ENCODE results near the gene NUP188.
"Not testable (repeated sequence)": the region's sequence is repeated elsewhere in the genome, so short reads cannot be mapped to it uniquely, and the experiment has no call there.

NUP188 gene

GRCh38 chr9:128940946-128941755 lies 6.3 kb upstream of the NUP188 start:
- no peak overlapping the region for H3K4me3 ChIP-seq (replicated peaks; ENCODE audit: insufficient read depth, low read length)
- H3K27me3 ChIP-seq (ENCODE audit: insufficient read depth, poor library complexity, severe bottlenecking): no peaks in the 10 kb centered on the region
- TF ChIP-seq SPI1 (IDR thresholded peaks at IDR 0.05; ENCODE audit: borderline replicate concordance, low read depth) (no peak), GABPA (IDR thresholded peaks at IDR 0.05; ENCODE audit: low read depth) (no peak), REST (IDR thresholded peaks at IDR 0.05; ENCODE audit: insufficient replicate concordance, low read depth) (no peak), POLR2AphosphoS5 (IDR thresholded peaks at IDR 0.05; ENCODE audit: low read depth) (no peak), CTCF (IDR thresholded peaks at IDR 0.05; ENCODE audit: insufficient read depth, low read length) (no peak)
- DNase-seq (ENCODE audit: low read depth in 1 of 2, low spot score in 1 of 2): no peak
- no peak overlapping the region for H3K27ac ChIP-seq (replicated peaks)

GRCh38 chr9:128943832-128944620 lies 3.5 kb upstream of the NUP188 start:
- no peak for DNase-seq (ENCODE audit: low read depth in 1 of 2, low spot score in 1 of 2)
- no peak for TF ChIP-seq GABPA (IDR thresholded peaks at IDR 0.05; ENCODE audit: low read depth)
- no peak for TF ChIP-seq REST (IDR thresholded peaks at IDR 0.05; ENCODE audit: insufficient replicate concordance, low read depth)
- TF ChIP-seq SPI1 (IDR thresholded peaks at IDR 0.05; ENCODE audit: borderline replicate concordance, low read depth): no peak
- no peak for TF ChIP-seq CTCF (IDR thresholded peaks at IDR 0.05; ENCODE audit: insufficient read depth, low read length)
- TF ChIP-seq POLR2AphosphoS5 (IDR thresholded peaks at IDR 0.05; ENCODE audit: low read depth): no peak

GRCh38 chr9:128944966-128945365 lies 2.5 kb upstream of the NUP188 start:
- H3K27me3 ChIP-seq (ENCODE audit: insufficient read depth, poor library complexity, severe bottlenecking); H3K4me3 ChIP-seq (replicated peaks; ENCODE audit: insufficient read depth, low read length); DNase-seq (ENCODE audit: low read depth in 1 of 2, low spot score in 1 of 2); H3K27ac ChIP-seq (replicated peaks): not testable (repeated sequence)

More at GRCh38 chr9:128943832-128944620, 3.5 kb upstream of the NUP188 start:
- Histone ChIP-seq H3K4me3 (replicated peaks; ENCODE audit: insufficient read depth, low read length) (no peak overlapping the region), H3K27ac (replicated peaks) (no peak overlapping the region), H3K27me3 (ENCODE audit: insufficient read depth, poor library complexity, severe bottlenecking) (no peaks in the 10 kb centered on the region)

- no peak overlapping the region for H3K4me3 ChIP-seq (replicated peaks; ENCODE audit: insufficient read depth, low read length)
- TF ChIP-seq REST (IDR thresholded peaks at IDR 0.05; ENCODE audit: insufficient replicate concordance, low read depth): no peak
- TF ChIP-seq CTCF (IDR thresholded peaks at IDR 0.05; ENCODE audit: insufficient read depth, low read length): no peak
- TF ChIP-seq POLR2AphosphoS5 (IDR thresholded peaks at IDR 0.05; ENCODE audit: low read depth): no peak
- no peak for TF ChIP-seq GABPA (IDR thresholded peaks at IDR 0.05; ENCODE audit: low read depth)
- no peak for TF ChIP-seq SPI1 (IDR thresholded peaks at IDR 0.05; ENCODE audit: borderline replicate concordance, low read depth)
These were observed 1.5 kb upstream of the NUP188 start for GRCh38 chr9:128945798-128946501.

More at GRCh38 chr9:128945798-128946501, 1.5 kb upstream of the NUP188 start:
- Histone ChIP-seq H3K27me3 (ENCODE audit: insufficient read depth, poor library complexity, severe bottlenecking) (no peaks in the 10 kb centered on the region), H3K27ac (replicated peaks) (no peak overlapping the region)
- no peak for DNase-seq (ENCODE audit: low read depth in 1 of 2, low spot score in 1 of 2)
